ENCODE data around the gene SCNN1G. TPM values are rescaled to one million over a fixed set of nuclear protein-coding genes. Genes with fewer than 3 reads are reported as not detected.

The SCNN1G gene
- total and polyA plus RNA-seq, 2 of the 13 experiments (the other 11 are each of a cell fraction or from before 2014, with no cell fraction given), result not detected

DNA sequence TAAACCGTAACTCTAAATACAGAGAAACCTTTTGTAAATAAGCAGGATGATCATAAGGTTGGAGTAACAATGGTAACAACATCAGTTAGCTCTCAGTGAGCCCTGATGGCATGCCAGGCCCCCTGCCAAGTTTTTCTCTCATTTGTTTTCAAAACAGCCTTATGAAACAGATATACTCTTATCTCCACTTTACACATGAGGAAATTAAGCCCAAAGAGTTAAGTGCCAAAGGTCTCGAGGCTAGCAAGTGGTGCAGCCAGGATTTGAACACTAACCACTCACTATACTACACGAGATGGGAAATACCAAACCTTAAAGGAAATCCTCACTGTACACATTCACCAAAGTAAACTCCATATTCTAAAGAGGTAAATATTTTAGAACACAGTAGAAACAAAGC is 48.3 kb upstream of the SCNN1G start (continued):
- TF ChIP-seq IRF2 (CRISPR knock-in tag; IDR thresholded peaks at IDR 0.05) (no peak), GABPB1 (CRISPR knock-in tag; IDR thresholded peaks at IDR 0.05) (no peak), KLF12 (CRISPR knock-in tag; IDR thresholded peaks at IDR 0.05; ENCODE audit: borderline replicate concordance) (no peak), CBX2 (IDR thresholded peaks at IDR 0.05; ENCODE audit: low read depth, low read length) (no peak), CBX2 (CRISPR knock-in tag; IDR thresholded peaks at IDR 0.05; ENCODE audit: low read depth) (no peak), ERF (CRISPR knock-in tag; IDR thresholded peaks at IDR 0.05) (no peak), XRCC5 (optimal IDR thresholded peaks at IDR 0.05; ENCODE audit: low read length) (no peak), NFYB (CRISPR knock-in tag; IDR thresholded peaks at IDR 0.05) (no peak), ZMYM3 (CRISPR knock-in tag; IDR thresholded peaks at IDR 0.05) (no peak), RFX3 (CRISPR knock-in tag; IDR thresholded peaks at IDR 0.05) (no peak), ZNF292 (CRISPR knock-in tag; IDR thresholded peaks at IDR 0.05; ENCODE audit: borderline replicate concordance, low read depth) (no peak), ZNF225 (CRISPR knock-in tag; IDR thresholded peaks at IDR 0.05) (no peak), DMAP1 (CRISPR knock-in tag; IDR thresholded peaks at IDR 0.05) (no peak), IKZF1 (IDR thresholded peaks at IDR 0.05) (no peak), HOXA9 (CRISPR knock-in tag; IDR thresholded peaks at IDR 0.05; ENCODE audit: borderline replicate concordance) (no peak), ZNF350 (CRISPR knock-in tag; IDR thresholded peaks at IDR 0.05; ENCODE audit: borderline replicate concordance, low read depth) (no peak), GATAD2A (CRISPR knock-in tag; IDR thresholded peaks at IDR 0.05) (no peak), ZNF891 (CRISPR knock-in tag; IDR thresholded peaks at IDR 0.05) (no peak), TMF1 (CRISPR knock-in tag; IDR thresholded peaks at IDR 0.05; ENCODE audit: low read depth) (no peak), GTF2F1 (IDR thresholded peaks at IDR 0.05; ENCODE audit: low read length) (no peak)
- TF ChIP-seq, protein P1, sequence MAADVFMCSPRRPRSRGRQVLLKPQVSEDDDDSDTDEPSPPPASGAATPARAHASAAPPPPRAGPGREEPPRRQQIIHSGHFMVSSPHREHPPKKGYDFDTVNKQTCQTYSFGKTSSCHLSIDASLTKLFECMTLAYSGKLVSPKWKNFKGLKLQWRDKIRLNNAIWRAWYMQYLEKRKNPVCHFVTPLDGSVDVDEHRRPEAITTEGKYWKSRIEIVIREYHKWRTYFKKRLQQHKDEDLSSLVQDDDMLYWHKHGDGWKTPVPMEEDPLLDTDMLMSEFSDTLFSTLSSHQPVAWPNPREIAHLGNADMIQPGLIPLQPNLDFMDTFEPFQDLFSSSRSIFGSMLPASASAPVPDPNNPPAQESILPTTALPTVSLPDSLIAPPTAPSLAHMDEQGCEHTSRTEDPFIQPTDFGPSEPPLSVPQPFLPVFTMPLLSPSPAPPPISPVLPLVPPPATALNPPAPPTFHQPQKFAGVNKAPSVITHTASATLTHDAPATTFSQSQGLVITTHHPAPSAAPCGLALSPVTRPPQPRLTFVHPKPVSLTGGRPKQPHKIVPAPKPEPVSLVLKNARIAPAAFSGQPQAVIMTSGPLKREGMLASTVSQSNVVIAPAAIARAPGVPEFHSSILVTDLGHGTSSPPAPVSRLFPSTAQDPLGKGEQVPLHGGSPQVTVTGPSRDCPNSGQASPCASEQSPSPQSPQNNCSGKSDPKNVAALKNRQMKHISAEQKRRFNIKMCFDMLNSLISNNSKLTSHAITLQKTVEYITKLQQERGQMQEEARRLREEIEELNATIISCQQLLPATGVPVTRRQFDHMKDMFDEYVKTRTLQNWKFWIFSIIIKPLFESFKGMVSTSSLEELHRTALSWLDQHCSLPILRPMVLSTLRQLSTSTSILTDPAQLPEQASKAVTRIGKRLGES (CRISPR knock-in tag; IDR thresholded peaks at IDR 0.05; ENCODE audit: borderline replicate concordance), result no peak
- TF ChIP-seq, protein P2, sequence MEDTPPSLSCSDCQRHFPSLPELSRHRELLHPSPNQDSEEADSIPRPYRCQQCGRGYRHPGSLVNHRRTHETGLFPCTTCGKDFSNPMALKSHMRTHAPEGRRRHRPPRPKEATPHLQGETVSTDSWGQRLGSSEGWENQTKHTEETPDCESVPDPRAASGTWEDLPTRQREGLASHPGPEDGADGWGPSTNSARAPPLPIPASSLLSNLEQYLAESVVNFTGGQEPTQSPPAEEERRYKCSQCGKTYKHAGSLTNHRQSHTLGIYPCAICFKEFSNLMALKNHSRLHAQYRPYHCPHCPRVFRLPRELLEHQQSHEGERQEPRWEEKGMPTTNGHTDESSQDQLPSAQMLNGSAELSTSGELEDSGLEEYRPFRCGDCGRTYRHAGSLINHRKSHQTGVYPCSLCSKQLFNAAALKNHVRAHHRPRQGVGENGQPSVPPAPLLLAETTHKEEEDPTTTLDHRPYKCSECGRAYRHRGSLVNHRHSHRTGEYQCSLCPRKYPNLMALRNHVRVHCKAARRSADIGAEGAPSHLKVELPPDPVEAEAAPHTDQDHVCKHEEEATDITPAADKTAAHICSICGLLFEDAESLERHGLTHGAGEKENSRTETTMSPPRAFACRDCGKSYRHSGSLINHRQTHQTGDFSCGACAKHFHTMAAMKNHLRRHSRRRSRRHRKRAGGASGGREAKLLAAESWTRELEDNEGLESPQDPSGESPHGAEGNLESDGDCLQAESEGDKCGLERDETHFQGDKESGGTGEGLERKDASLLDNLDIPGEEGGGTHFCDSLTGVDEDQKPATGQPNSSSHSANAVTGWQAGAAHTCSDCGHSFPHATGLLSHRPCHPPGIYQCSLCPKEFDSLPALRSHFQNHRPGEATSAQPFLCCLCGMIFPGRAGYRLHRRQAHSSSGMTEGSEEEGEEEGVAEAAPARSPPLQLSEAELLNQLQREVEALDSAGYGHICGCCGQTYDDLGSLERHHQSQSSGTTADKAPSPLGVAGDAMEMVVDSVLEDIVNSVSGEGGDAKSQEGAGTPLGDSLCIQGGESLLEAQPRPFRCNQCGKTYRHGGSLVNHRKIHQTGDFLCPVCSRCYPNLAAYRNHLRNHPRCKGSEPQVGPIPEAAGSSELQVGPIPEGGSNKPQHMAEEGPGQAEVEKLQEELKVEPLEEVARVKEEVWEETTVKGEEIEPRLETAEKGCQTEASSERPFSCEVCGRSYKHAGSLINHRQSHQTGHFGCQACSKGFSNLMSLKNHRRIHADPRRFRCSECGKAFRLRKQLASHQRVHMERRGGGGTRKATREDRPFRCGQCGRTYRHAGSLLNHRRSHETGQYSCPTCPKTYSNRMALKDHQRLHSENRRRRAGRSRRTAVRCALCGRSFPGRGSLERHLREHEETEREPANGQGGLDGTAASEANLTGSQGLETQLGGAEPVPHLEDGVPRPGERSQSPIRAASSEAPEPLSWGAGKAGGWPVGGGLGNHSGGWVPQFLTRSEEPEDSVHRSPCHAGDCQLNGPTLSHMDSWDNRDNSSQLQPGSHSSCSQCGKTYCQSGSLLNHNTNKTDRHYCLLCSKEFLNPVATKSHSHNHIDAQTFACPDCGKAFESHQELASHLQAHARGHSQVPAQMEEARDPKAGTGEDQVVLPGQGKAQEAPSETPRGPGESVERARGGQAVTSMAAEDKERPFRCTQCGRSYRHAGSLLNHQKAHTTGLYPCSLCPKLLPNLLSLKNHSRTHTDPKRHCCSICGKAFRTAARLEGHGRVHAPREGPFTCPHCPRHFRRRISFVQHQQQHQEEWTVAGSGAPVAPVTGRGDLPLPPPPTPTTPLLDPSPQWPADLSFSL (CRISPR knock-in tag; IDR thresholded peaks at IDR 0.05), result 0 out of 2 replicates have a peak, but pooled peaks have one; percentile 16
- TF ChIP-seq, protein P3, sequence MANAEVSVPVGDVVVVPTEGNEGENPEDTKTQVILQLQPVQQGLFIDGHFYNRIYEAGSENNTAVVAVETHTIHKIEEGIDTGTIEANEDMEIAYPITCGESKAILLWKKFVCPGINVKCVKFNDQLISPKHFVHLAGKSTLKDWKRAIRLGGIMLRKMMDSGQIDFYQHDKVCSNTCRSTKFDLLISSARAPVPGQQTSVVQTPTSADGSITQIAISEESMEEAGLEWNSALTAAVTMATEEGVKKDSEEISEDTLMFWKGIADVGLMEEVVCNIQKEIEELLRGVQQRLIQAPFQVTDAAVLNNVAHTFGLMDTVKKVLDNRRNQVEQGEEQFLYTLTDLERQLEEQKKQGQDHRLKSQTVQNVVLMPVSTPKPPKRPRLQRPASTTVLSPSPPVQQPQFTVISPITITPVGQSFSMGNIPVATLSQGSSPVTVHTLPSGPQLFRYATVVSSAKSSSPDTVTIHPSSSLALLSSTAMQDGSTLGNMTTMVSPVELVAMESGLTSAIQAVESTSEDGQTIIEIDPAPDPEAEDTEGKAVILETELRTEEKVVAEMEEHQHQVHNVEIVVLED (CRISPR knock-in tag; IDR thresholded peaks at IDR 0.05; ENCODE audit: borderline replicate concordance), result no peak

All from HepG2 (cell line).